Mesangial cell (primary cell): ENCODE measurements around the gene LZTS3. TPM values are rescaled to one million over a fixed set of nuclear protein-coding genes. Genes with fewer than 3 reads are reported as not detected.

Experiments used
- total RNA-seq: library from RNA; depleted of rRNA; stranded (reverse); fragments of >200 nt; gene quantifications from 2 replicates; pipeline ENCODE4 v1.2.3, GENCODE V29; 2015

The LZTS3 gene
- total RNA-seq = 5.8 and 7.0 TPM in 2 replicates

GRCh38 chr20:3172933-3173609 is at the start of gene LZTS3:
Gene LZTS3, minus strand, starts transcription at chr20:3173549. Its CDS starts 6,386 bp downstream, at chr20:3167163.

GRCh38 chr20:3209257-3209945 is 36.1 kb upstream of the LZTS3 start, which contains the start of gene ITPA:
Gene ITPA, plus strand, starts transcription at chr20:3209498. Its CDS starts 54 bp downstream, at chr20:3209552.

DNA sequence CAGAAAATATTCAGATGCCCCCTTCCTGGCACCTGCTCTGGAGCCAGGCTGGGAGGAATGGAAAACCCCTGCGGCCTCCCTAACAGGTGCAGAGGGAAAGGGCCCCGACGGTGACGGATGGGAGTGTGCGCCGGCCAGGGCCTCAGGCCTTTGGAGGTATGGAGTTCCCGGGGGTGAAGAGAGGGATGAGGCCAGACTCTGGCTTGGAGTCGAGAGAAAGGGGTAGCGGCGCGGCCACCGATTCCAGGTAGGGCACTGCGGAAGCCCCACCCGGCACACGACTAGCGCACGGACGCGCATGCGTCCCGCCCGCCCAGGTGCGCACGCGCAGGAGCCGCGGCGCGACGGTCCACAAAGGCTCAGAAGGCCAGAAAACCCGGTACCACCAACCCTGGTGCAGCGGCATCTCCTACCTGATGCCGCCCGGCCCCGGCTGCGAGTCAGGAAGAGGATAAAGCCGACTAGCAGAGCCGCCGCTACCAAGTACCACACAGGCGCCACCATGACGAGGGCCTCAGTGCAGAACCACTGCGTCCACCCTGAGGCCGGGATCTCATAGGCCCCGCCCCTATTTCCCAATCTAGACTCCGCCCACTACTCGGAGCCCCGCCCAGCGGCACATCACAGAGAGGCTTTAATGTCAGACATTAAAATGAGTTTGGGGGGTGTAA is 30.9 kb upstream of the LZTS3 start, which contains the start of gene DDRGK1:
Gene DDRGK1, minus strand, starts transcription at position 559 of the 671 bp plus-strand sequence. Its CDS starts 55 bp downstream, at position 504.

Other genes starting within 250 kb of the LZTS3 start
- 0.25 TPM in 1 of 2 replicates, not detected in the other for gene GNRH2, start 129.9 kb downstream of the LZTS3 start, total RNA-seq
- gene MRPS26, start 127.5 kb downstream of the LZTS3 start, total RNA-seq = 66.2 and 86.5 TPM in 2 replicates
- not detected in 2 replicates for gene OXT, start 101.9 kb downstream of the LZTS3 start, total RNA-seq
- gene AVP, start 88.8 kb downstream of the LZTS3 start, total RNA-seq = not detected in 2 replicates
- 10.5 and 12.1 TPM in 2 replicates for gene FASTKD5, start 13.7 kb downstream of the LZTS3 start, total RNA-seq
- 5.1 and 6.2 TPM in 2 replicates for gene UBOX5, start 13.7 kb downstream of the LZTS3 start, total RNA-seq
- 39.3 and 49.4 TPM in 2 replicates for gene DDRGK1, start 31.1 kb upstream of the LZTS3 start, total RNA-seq
- 56.8 and 82.0 TPM in 2 replicates for gene ITPA, start 35.9 kb upstream of the LZTS3 start, total RNA-seq
- 1.1 and 17.6 TPM in 2 replicates for gene SLC4A11, start 65.6 kb upstream of the LZTS3 start, total RNA-seq
- gene DNAAF9, start 234.1 kb upstream of the LZTS3 start, total RNA-seq = 4.7 and 13.1 TPM in 2 replicates